ENCODE data around the gene TOMT. TPM values are rescaled to one million over a fixed set of nuclear protein-coding genes. Genes with fewer than 3 reads are reported as not detected.

TOMT gene
- total and polyA plus RNA-seq, 2 donors = not detected

Other genes with a start within 250 kb of the TOMT start
- not detected for gene DEFB131B, start 227.5 kb upstream of the TOMT start, total RNA-seq
- not detected for gene DEFB131B, start 227.5 kb upstream of the TOMT start, polyA plus RNA-seq
- 6.9 TPM for gene XNDC1N, start 177.3 kb upstream of the TOMT start, total RNA-seq
- 3.0 TPM for gene XNDC1N, start 177.3 kb upstream of the TOMT start, polyA plus RNA-seq
- 13.0 TPM for gene RNF121, start 176.9 kb upstream of the TOMT start, total RNA-seq
- gene RNF121, start 176.9 kb upstream of the TOMT start, polyA plus RNA-seq = 10.3 TPM
- 2.0 TPM for gene IL18BP, start 107.0 kb upstream of the TOMT start, total RNA-seq
- 10.8 TPM for gene IL18BP, start 107.0 kb upstream of the TOMT start, polyA plus RNA-seq
- 76.4 TPM for gene NUMA1, start 25.4 kb upstream of the TOMT start, total RNA-seq
- gene NUMA1, start 25.4 kb upstream of the TOMT start, polyA plus RNA-seq = 210 TPM
- gene LRRC51, start 25.1 kb upstream of the TOMT start, total RNA-seq = 5.3 TPM
- 5.3 TPM for gene LRRC51, start 25.1 kb upstream of the TOMT start, polyA plus RNA-seq
- gene LAMTOR1, start 2.6 kb upstream of the TOMT start, total RNA-seq = 74.5 TPM
- 104 TPM for gene LAMTOR1, start 2.6 kb upstream of the TOMT start, polyA plus RNA-seq
- 89.9 TPM for gene ANAPC15, start 6.8 kb downstream of the TOMT start, total RNA-seq
- gene ANAPC15, start 6.8 kb downstream of the TOMT start, polyA plus RNA-seq = 56.3 TPM
- 0.33 TPM for gene FOLR3, start 29.8 kb downstream of the TOMT start, total RNA-seq
- gene FOLR3, start 29.8 kb downstream of the TOMT start, polyA plus RNA-seq = 0.82 TPM
- 0.47 TPM for gene FOLR1, start 86.2 kb downstream of the TOMT start, total RNA-seq
- gene FOLR1, start 86.2 kb downstream of the TOMT start, polyA plus RNA-seq = 0.98 TPM
- gene FOLR2, start 110.9 kb downstream of the TOMT start, total RNA-seq = 27.8 TPM
- gene FOLR2, start 110.9 kb downstream of the TOMT start, polyA plus RNA-seq = 32.7 TPM
- gene INPPL1, start 118.8 kb downstream of the TOMT start, total RNA-seq = 27.7 TPM
- 58.3 TPM for gene INPPL1, start 118.8 kb downstream of the TOMT start, polyA plus RNA-seq
- 0.05 TPM for gene PHOX2A, start 138.3 kb downstream of the TOMT start, total RNA-seq
- 0.11 TPM for gene PHOX2A, start 138.3 kb downstream of the TOMT start, polyA plus RNA-seq

Data from thymus (tissue), 2 donors.